IMR-90 (cell line): ENCODE measurements around the gene HTR1D.

ENCODE experiments used
- BHLHE40 ChIP-seq: fragments of 150-350 bp; IDR thresholded peaks from 2 replicates; pipeline ENCODE4 v1.6.1; 2016; ENCODE audit warnings: mild to moderate bottlenecking, low read depth, low read length
- CEBPB ChIP-seq: IDR thresholded peaks from 2 replicates; pipeline ENCODE4 v1.6.1; 2012; ENCODE audit warnings: low read depth, low read length, improper control_type of control experiment
- CTCF ChIP-seq: conservative IDR thresholded peaks from 2 replicates; pipeline ENCODE4 v1.5.1; 2012; ENCODE audit warnings: mild to moderate bottlenecking, low read depth, low read length, improper control_type of control experiment
- MAFK ChIP-seq: IDR thresholded peaks from 2 replicates; pipeline ENCODE4 v1.6.1; 2012; ENCODE audit warnings: low read depth, low read length, improper control_type of control experiment
- MAZ ChIP-seq: IDR thresholded peaks from 2 replicates; pipeline ENCODE4 v1.6.1; 2012; ENCODE audit warnings: low read depth, mild to moderate bottlenecking, low read length, improper control_type of control experiment, moderate library complexity, borderline replicate concordance
- MXI1 ChIP-seq: IDR thresholded peaks from 2 replicates; pipeline ENCODE4 v1.6.1; 2012; ENCODE audit warnings: low read depth, mild to moderate bottlenecking, low read length, moderate library complexity, borderline replicate concordance
- POLR2A ChIP-seq: IDR thresholded peaks from 2 replicates; pipeline ENCODE4 v1.6.1; 2012; ENCODE audit warnings: mild to moderate bottlenecking, low read depth, low read length
- RAD21 ChIP-seq: IDR thresholded peaks from 2 replicates; pipeline ENCODE4 v1.6.1; 2012; ENCODE audit warnings: low read length, improper control_type of control experiment
- RCOR1 ChIP-seq: IDR thresholded peaks from 2 replicates; pipeline ENCODE4 v1.6.1; 2012; ENCODE audit warnings: mild to moderate bottlenecking, low read length, improper control_type of control experiment; ENCODE audit not compliant: insufficient replicate concordance
- RFX5 ChIP-seq: IDR thresholded peaks from 2 replicates; pipeline ENCODE4 v1.8.0; 2012; ENCODE audit warnings: low read depth, mild to moderate bottlenecking, low read length, moderate library complexity
- SMC3 ChIP-seq: fragments of 150-350 bp; IDR thresholded peaks from 2 replicates; pipeline ENCODE4 v1.6.1; 2016; ENCODE audit warnings: low read depth, mild to moderate bottlenecking, antibody characterized with exemption, low read length, moderate library complexity
- USF2 ChIP-seq: fragments of 150-350 bp; IDR thresholded peaks from 2 replicates; pipeline ENCODE4 v1.6.1; 2017; ENCODE audit warnings: mild to moderate bottlenecking, antibody characterized with exemption, low read length, low read depth

GRCh38 chr1:23251812-23252211 lies 34.5 kb upstream of the HTR1D start:
- TF ChIP-seq POLR2A (no peak), RAD21 (no peak), CTCF (no peak), RCOR1 (no peak), MXI1 (no peak), MAZ (no peak), BHLHE40 (no peak), USF2 (no peak), SMC3 (no peak), RFX5 (no peak), CEBPB (no peak), MAFK (no peak)
